Smooth muscle cell (in vitro differentiated cells): ENCODE results near the gene DOC2B. TPM values are rescaled to one million over a fixed set of nuclear protein-coding genes. Genes with fewer than 3 reads are reported as not detected.
"Not testable (repeated sequence)": the region's sequence is repeated elsewhere in the genome, so short reads cannot be mapped to it uniquely, and the experiment has no call there.

Experiments
- DNase-seq: peaks from one replicate; lab custom pipeline; 2025; ENCODE audit not compliant: unreplicated experiment; lab: John Stamatoyannopoulos, UW
- H2AFZ ChIP-seq: fragments of 200-600 bp; sonication (generic); 2 replicates; pipeline ENCODE4 v1.6.0; 2016; ENCODE audit warnings: antibody characterized with exemption, low read depth, mild to moderate bottlenecking
- H3F3A ChIP-seq: fragments of 200-600 bp; sonication (generic); 2 replicates; pipeline ENCODE4 v1.6.0; 2017; ENCODE audit warnings: antibody characterized with exemption, low read depth
- H3K27ac ChIP-seq: fragments of 200-600 bp; sonication (generic); 2 replicates; pipeline ENCODE4 v1.5.1; 2016; ENCODE audit warnings: low read depth, mild to moderate bottlenecking
- H3K27me3 ChIP-seq: fragments of 200-600 bp; sonication (generic); 2 replicates; pipeline ENCODE4 v1.6.1; 2016; ENCODE audit warnings: low read depth, mild to moderate bottlenecking
- H3K36me3 ChIP-seq: fragments of 200-600 bp; sonication (generic); 2 replicates; pipeline ENCODE4 v1.5.1; 2016; ENCODE audit warnings: low read depth
- H3K4me1 ChIP-seq: fragments of 200-600 bp; sonication (generic); 2 replicates; pipeline ENCODE4 v1.5.1; 2016; ENCODE audit warnings: low read depth
- H3K4me2 ChIP-seq: fragments of 200-600 bp; sonication (generic); 2 replicates; pipeline ENCODE4 v1.6.0; 2016; ENCODE audit warnings: mild to moderate bottlenecking
- H3K4me3 ChIP-seq: fragments of 200-600 bp; sonication (generic); 2 replicates; pipeline ENCODE4 v1.5.1; 2016; ENCODE audit warnings: mild to moderate bottlenecking
- H3K79me2 ChIP-seq: fragments of 200-600 bp; sonication (generic); 2 replicates; pipeline ENCODE4 v1.6.0; 2016; ENCODE audit warnings: low read depth, mild to moderate bottlenecking
- H3K9ac ChIP-seq: fragments of 200-600 bp; sonication (generic); 2 replicates; pipeline ENCODE4 v1.6.0; 2016; ENCODE audit warnings: low read depth
- H3K9me3 ChIP-seq: fragments of 200-600 bp; sonication (generic); replicated peaks from 2 replicates; pipeline ENCODE4 v1.5.1; 2016; ENCODE audit warnings: low read depth
- H4K20me1 ChIP-seq: fragments of 200-600 bp; sonication (generic); 2 replicates; pipeline ENCODE4 v1.6.0; 2016; ENCODE audit warnings: low read depth
- WGBS: methylation state at CpG from one replicate; pipeline ENCODE4 v1.1.7; 2016; ENCODE audit warnings: low lambda C conversion rate; 5-methylcytosine and 5-hydroxymethylcytosine counted together
- polyA plus RNA-seq: library from polyadenylated mRNA; unstranded; fragments of >200 nt; fragmentation: Nextera tagmentation; extraction: Ambion mirVana; gene quantifications from 2 replicates; pipeline ENCODE4 v1.2.1, GENCODE V29; 2016
- total RNA-seq: library from RNA; depleted of rRNA; stranded (reverse); fragments of >200 nt; gene quantifications from 2 replicates; pipeline ENCODE4 v1.2.3, GENCODE V29; 2014
- TF ChIP-seq, protein P1 (sequence below): fragments of 200-600 bp; sonication (generic); IDR thresholded peaks from 2 replicates; pipeline ENCODE4 v1.5.1; 2017; ENCODE audit warnings: borderline replicate concordance, mild to moderate bottlenecking, antibody characterized with exemption; ENCODE audit not compliant: insufficient read depth, poor library complexity, severe bottlenecking

Gene DOC2B
- total and polyA plus RNA-seq, 2 experiments from 2014 or later, result 0.24 to 0.27 TPM

- H4K20me1 ChIP-seq, result no peaks in the 10 kb centered on the region
- H3F3A ChIP-seq, result no peaks in the 10 kb centered on the region
- no peak overlapping the region for H3K4me2 ChIP-seq
- no peak overlapping the region for H3K27ac ChIP-seq
- no peak overlapping the region for H2AFZ ChIP-seq
- no peak overlapping the region for H3K4me3 ChIP-seq
- TF ChIP-seq, protein P1, sequence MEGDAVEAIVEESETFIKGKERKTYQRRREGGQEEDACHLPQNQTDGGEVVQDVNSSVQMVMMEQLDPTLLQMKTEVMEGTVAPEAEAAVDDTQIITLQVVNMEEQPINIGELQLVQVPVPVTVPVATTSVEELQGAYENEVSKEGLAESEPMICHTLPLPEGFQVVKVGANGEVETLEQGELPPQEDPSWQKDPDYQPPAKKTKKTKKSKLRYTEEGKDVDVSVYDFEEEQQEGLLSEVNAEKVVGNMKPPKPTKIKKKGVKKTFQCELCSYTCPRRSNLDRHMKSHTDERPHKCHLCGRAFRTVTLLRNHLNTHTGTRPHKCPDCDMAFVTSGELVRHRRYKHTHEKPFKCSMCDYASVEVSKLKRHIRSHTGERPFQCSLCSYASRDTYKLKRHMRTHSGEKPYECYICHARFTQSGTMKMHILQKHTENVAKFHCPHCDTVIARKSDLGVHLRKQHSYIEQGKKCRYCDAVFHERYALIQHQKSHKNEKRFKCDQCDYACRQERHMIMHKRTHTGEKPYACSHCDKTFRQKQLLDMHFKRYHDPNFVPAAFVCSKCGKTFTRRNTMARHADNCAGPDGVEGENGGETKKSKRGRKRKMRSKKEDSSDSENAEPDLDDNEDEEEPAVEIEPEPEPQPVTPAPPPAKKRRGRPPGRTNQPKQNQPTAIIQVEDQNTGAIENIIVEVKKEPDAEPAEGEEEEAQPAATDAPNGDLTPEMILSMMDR, result no peak
- no peaks in the 10 kb centered on the region for H3K79me2 ChIP-seq
- no peaks in the 10 kb centered on the region for H3K27me3 ChIP-seq
- no peaks in the 10 kb centered on the region for H3K36me3 ChIP-seq
- no peak for DNase-seq
- no peak overlapping the region for H3K9ac ChIP-seq
- WGBS, result 82% methylated on average over 10 of the region's 10 CpGs
- no peaks in the 10 kb centered on the region for H3K4me1 ChIP-seq
- no peaks in the 10 kb centered on the region for H3K9me3 ChIP-seq
These were observed 23.8 kb upstream of the DOC2B start for GRCh38 chr17:205148-205669.

- no peaks in the 10 kb centered on the region for H3K27me3 ChIP-seq
- H3K9ac ChIP-seq, result no peak overlapping the region
- no peaks in the 10 kb centered on the region for H3F3A ChIP-seq
- H3K36me3 ChIP-seq, result no peaks in the 10 kb centered on the region
- DNase-seq, result no peak
- no peak overlapping the region for H3K4me2 ChIP-seq
- no peak overlapping the region for H2AFZ ChIP-seq
- H3K79me2 ChIP-seq, result no peaks in the 10 kb centered on the region
- no peaks in the 10 kb centered on the region for H4K20me1 ChIP-seq
- TF ChIP-seq, protein P1, result no peak
- 84% methylated on average over 9 of the region's 11 CpGs for whole genome bisulfite sequencing
- H3K4me1 ChIP-seq, result no peaks in the 10 kb centered on the region
- H3K9me3 ChIP-seq, result no peaks in the 10 kb centered on the region
- H3K27ac ChIP-seq, result no peak overlapping the region
- H3K4me3 ChIP-seq, result no peak overlapping the region
These were observed 23.1 kb upstream of the DOC2B start for GRCh38 chr17:204427-205147.

DNA sequence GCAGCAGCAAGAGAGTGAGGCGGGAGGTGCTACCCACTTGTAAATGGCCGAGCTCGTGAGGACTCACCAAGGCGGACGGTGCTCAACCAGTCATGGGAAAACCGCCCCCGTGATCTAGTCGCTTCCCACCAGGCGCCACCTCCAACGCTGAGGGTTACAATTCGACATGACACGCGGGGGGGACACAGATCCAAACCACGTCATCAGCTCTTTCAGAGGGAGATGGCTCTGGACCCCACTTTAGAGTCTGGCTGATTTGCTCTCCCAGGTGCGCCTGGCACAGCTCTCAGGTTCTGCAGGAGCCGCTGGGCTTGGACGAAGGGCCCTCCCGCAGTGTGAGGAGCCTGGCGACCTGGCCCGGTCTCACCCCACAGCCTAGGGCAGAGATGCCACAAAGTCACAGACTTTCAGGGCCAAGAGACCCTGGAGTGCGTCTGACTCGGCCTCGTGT, 21.1 kb upstream of the DOC2B start:
- no peak for DNase-seq
- Histone ChIP-seq H3K27ac (no peak overlapping the region), H3K4me2 (no peak overlapping the region), H4K20me1 (no peaks in the 10 kb centered on the region), H3F3A (no peaks in the 10 kb centered on the region), H3K4me3 (no peak overlapping the region), H3K9ac (no peak overlapping the region), H3K9me3 (no peaks in the 10 kb centered on the region), H2AFZ (no peak overlapping the region), H3K4me1 (peaks cover 7% of the 10 kb centered on the region), H3K36me3 (no peaks in the 10 kb centered on the region), H3K27me3 (no peaks in the 10 kb centered on the region), H3K79me2 (no peaks in the 10 kb centered on the region)
- WGBS, result 92% methylated on average over 23 of the region's 23 CpGs
- TF ChIP-seq, protein P1, result no peak

GRCh38 chr17:201736-202135, 20.3 kb upstream of the DOC2B start:
- H3K9ac ChIP-seq, H3K4me3 ChIP-seq, H4K20me1 ChIP-seq, H3K9me3 ChIP-seq, H3F3A ChIP-seq, H3K4me2 ChIP-seq, DNase-seq, H3K79me2 ChIP-seq, H3K4me1 ChIP-seq, H3K36me3 ChIP-seq, H2AFZ ChIP-seq, H3K27me3 ChIP-seq, H3K27ac ChIP-seq: not testable (repeated sequence)
- 89% methylated on average over 11 of the region's 13 CpGs for WGBS

DNA sequence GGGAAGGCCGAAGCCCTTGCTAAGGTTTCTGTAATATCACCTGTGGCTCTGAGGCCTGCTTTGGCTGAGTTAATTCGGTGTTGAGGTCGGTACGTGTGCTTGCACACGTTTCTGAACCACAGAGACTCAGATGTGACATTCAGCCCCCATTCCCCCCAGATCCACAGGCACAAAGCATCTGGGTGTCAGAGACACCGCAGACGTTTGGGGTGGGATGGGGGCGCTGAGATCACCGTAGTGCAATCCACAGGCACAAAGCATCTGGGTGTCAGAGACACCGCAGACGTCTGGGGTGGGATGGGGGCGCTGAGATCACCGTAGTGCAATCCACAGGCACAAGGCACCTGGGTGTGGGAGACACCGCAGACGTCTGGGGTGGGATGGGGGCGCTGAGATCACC, 19.8 kb upstream of the DOC2B start:
- H2AFZ ChIP-seq, H3F3A ChIP-seq, H3K79me2 ChIP-seq, H4K20me1 ChIP-seq, H3K9ac ChIP-seq, H3K27ac ChIP-seq, H3K4me2 ChIP-seq, H3K4me3 ChIP-seq, H3K9me3 ChIP-seq, H3K4me1 ChIP-seq, H3K27me3 ChIP-seq, DNase-seq, H3K36me3 ChIP-seq: not testable (repeated sequence)
- WGBS, result 90% methylated on average over 9 of the region's 16 CpGs
